Measurements from ENCODE around the gene CCDC196.

DNA sequence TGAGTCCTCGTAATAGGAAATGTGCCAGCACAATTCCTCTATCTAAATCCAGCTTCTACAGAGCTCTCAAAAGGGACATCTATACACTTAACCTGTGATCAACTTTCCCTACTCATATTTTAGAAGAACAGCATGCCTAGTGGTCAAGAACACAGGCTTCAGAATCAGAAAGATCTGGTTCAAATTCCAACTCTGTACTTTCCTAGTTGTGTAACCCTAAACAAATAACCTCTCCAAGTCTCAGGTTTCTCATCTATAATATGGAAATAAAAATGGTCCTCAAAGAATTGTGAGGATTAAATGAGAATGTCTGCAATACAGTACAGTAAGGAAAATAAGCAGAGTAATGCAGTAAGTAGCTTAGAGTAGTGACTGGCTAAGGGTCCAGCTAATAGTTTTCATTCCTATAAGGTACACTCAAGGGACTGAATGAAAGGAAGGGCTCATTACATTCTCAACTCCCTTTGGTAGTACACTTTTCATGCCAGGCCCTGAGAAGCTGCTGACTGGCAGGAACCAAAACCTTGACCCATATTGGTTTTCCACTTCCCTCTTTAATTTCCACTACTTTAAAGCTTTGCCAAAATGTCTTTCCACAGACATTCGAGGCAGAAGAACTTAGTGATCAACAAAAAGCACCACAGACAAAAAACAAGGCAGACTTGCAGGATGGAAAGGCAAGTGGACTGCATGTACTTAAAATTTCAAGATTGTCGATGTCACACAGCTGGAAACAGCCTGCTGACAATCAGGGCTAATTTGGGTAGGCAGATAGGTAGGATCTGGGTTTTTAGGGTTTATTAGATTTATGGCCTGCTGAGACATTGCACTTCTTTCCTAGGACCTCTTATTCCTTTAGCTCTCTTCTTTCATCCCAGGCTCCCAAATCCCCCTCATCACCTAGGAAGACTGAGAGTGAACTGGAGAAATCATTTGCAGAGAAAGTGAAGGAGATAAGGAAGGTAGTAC is 4.3 kb downstream of the CCDC196 start:
- TF ChIP-seq, protein P1, sequence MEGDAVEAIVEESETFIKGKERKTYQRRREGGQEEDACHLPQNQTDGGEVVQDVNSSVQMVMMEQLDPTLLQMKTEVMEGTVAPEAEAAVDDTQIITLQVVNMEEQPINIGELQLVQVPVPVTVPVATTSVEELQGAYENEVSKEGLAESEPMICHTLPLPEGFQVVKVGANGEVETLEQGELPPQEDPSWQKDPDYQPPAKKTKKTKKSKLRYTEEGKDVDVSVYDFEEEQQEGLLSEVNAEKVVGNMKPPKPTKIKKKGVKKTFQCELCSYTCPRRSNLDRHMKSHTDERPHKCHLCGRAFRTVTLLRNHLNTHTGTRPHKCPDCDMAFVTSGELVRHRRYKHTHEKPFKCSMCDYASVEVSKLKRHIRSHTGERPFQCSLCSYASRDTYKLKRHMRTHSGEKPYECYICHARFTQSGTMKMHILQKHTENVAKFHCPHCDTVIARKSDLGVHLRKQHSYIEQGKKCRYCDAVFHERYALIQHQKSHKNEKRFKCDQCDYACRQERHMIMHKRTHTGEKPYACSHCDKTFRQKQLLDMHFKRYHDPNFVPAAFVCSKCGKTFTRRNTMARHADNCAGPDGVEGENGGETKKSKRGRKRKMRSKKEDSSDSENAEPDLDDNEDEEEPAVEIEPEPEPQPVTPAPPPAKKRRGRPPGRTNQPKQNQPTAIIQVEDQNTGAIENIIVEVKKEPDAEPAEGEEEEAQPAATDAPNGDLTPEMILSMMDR (conservative IDR thresholded peaks at IDR 0.05; ENCODE audit: low read length): no peak
- no peak for TF ChIP-seq EZH2phosphoT487 (IDR thresholded peaks at IDR 0.05; ENCODE audit: borderline replicate concordance, low read depth, low read length)
